Glomerular visceral epithelial cell (primary cell): ENCODE results near the gene SLIT3.

Experiments used
- DNase-seq: peaks from one replicate; pipeline ENCODE4 v3.0.0-alpha.2; 2016; ENCODE audit errors: extremely low spot score

Gene SLIT3

GRCh38 chr5:168674893-168675482, 626.0 kb downstream of the SLIT3 start:
- DNase-seq = no peak

GRCh38 chr5:168672888-168673287, 628.1 kb downstream of the SLIT3 start:
- DNase-seq = no peak

DNA sequence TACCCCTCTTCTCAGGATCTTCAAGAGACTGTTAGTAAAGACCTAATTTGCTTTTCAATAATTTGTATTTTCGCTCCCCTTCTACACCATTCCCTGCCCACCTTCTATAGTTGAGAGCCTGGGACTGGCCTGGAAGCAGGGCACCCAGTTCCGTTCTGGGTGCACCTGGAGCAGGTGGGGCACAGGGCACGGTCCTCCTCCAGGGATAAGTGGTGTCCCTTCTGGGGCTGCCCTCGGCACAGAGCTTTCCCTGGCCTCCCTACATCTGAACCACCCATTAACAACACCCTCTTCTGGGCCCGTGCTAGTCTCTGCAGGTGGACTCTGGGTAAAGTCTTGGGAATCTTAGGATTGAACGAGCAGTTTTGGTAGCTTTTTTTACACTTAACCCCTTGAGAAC, 628.9 kb downstream of the SLIT3 start:
- no peak for DNase-seq

DNA sequence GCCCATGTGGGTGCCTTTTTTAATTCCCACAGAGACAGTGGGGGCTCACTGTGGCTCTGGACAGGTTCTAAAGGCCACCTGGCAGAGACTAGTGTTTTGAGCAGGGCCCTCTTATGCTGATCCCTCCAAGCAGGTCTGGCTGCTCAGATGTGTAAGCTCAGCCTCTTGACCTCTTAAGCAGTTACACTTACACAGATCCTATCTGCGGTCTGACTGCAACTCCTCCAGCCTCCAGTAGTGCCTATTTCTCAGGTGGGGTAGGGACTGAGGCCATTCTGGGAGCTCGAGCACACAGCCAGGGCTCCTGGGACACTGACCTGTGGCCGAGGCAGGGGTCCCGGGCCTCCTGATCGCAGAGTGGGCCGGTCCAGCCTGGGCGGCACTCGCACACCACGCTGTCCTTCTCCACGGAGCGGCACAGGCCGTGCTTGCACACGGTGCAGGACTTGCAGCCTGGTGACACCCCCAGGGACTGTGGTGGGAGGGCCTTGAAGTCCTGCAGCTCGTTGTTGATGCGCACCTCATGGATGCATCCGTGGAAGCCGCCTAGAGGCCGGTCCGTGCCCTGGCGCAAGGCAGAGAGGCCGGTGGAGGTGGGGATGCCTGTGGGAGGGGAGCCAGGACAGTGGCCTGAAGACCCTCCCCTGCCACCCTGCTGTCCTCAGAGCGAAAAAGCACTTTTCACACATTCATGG, 629.9 kb downstream of the SLIT3 start:
- no peak for DNase-seq

DNA sequence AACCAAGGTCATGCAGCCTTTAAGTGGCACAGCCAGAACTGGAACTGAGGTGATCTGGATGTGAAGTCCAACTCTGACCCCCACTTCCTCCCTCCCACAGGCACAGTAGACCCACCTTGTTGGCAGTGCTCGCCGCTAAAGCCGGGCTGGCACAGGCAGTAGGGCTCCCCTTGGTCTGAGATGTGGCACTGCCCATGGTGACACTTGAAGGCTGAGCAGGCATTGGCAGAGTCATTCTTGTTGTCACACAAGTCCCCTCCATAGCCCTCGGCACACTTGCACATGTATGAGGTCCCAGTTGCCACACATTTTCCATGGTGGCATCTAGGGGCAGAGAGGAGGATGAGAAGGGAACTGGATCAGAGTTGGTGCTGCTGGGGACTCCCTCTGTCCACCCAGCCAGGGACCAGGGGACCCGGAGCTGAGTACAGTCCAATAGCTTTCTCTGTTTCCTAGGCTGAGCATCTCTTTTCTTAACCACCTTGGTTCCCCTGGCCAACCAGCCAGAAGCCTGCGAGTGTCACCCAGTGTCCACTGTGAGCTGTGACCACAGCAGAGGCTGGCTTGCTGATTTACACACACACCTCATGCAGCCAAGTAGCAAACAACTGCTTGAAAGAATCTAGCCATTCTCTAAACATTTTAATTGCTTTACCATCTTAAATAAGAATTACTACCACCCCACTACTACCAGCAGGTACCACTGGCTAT, 631.1 kb downstream of the SLIT3 start:
- DNase-seq = no peak

DNA sequence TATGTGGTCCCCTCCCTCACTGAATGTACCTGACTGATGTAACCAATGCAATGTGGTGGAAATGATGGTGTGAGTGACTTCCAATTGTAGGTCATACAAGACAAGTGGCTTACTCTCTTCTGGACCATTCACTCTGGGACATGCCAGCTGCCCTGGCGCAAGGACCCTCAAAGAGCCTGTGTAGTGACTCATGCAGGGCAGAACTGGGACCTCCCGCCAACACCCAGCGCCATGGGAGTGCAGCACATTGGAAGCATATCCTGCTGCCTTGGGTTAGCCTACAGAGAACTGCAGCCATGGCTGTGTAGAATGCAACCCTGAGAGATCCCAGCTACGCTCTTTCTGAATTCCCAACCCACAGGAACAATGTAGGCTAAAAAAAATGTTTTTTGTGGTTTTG, 631.8 kb downstream of the SLIT3 start:
- no peak for DNase-seq

DNA sequence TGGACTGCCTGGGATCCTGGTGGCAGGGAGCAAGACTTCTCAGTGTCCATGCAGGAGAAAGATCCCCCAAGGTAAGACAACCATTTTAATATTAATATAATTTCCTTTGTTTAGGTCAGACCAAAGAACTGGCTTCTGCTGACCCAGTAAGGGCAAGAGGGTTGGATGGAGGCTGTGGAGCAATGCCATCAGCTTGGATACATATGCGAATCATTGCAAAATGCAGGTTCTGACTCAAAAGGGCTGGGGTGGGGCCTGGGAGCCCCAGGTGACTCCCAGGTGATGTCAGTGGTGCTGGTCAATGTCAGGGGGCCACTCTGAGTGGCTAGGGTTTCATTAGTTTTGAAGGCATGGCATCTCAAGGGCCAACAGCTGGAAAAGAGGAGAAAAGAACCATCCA, 632.9 kb downstream of the SLIT3 start:
- no peak for DNase-seq

DNA sequence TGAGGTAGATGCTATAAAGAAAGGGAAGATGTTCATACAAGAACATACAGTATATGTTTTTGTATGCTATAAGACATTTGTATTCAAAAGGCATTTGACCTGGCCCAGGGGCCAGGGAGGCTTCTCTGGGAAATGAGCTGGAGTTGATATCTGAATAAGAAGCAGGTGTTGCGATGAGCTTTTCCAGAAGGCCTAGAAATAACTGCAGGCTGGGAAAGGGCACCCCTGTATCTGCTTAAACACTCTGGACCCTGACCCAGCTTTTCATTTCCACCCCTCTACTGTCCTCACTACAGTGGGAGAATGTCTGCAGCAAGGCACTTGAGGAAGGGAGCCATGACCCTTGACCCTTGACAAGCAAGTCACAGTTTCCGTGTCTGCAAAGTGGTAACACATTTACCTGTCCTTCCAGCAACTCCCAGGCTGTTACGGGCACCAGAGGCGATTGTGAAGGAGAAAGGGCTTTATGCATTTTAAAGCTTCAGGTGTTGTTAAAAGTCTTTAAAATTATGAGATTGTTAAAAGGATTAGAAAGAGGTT, 633.6 kb downstream of the SLIT3 start:
- DNase-seq = no peak

DNA sequence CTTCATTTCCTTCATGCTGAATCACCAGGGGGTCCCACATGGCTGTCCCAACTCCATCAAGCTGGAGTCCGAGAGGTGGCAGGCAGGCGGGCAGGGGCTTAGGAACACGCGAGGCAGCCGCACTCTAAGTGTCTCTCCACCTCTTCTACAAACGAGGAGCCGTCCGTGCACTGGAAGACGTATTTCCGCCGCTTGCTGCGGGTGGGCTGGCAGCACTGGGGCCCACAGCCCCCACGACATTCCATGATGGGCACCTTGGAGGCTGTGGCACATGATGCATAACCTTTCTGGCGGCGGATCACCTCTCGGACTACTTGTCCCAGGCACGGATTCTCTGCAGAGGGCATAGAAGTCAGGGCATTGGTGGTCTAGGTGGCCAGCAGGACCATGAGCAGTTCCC, 634.6 kb downstream of the SLIT3 start:
- DNase-seq = no peak

- DNase-seq = no peak
Measured at GRCh38 chr5:168663276-168664004, 637.5 kb downstream of the SLIT3 start.

DNA sequence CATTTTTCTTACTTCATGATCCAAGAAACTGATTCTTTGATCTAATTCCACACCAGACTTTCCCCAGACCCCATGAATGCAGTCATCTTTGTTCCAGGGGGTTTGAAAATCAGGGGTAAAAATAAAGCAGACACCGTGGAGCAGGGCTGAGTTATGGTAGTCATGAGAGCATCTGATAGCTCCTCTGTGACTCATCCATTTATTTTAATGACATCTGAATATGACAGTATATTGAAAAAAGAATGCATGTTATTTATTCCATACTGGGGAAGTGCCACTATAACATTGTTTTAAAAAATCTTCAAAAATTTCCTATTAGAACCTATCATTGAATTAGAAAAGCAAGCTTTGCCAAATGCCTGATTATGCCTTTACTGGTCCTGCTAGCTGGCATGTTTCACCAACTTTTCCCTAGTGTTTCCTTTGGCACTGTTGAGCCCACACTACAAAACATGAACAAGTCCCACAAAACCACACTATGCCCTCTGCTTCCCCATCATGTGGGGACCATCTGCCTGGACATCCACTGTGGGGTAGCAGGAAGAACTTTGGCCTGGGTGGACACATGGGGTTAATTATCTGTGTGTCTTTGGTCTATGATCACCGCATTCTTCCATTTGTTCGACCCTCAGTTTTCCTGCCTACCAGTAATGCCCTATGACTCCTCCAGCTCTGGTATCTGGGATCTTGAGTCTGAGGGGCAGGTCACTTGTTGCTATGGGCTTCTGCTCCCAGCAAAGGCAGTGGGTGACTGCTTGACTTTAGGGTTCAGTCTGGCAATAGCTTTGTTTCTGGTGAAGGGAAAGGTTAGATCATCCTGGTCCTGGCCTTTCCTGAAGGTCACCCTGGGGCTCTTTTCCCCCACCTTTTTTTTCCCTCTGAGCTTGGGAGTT, 639.1 kb downstream of the SLIT3 start:
- no peak for DNase-seq

DNA sequence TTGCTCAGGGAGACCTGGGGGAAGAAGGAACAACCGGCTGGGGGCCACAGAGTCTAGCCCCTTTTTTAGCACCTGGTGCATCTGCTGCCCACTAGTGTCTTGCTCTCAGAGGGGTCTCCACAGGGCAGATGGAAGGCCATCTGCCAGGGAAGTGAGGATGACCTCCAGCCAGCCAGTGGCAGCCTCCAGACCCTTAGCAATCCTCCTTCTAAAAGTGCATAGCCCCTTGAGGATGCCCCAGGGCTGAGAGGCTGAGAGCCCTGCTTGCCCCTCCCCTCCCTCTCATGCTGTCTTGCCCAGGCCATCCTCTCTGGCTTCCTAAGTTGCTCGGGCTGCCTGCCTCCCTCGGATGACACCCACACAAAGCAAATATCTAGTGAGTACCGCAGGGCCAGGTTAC, 640.2 kb downstream of the SLIT3 start:
- DNase-seq = no peak

DNA sequence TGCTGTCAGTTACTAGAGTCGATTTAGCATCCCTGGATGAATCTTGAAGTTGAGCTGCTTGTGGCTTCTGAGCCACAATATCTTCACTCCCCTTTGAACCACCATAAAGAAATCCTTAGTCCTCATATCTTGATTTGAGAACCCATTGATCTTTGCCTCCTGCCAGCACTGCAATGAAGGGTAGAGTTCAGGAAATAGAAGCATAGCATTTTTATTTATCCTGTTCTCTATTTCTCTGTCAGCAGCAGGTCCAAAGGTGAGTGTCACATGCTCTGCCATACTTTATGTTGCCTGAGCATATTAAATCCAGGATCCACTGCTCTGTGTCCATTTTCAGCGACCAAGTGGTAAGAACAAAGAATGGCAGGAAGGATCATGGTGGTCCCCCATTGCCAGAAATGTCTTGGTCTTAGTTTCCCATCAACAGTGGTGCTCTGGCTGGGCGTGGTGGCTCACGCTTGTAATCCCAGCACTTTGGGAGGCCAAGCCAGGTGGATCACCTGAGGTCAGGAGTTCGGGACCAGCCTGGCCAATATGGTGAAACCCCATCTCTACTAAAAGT, 641.6 kb downstream of the SLIT3 start:
- DNase-seq = no peak

DNA sequence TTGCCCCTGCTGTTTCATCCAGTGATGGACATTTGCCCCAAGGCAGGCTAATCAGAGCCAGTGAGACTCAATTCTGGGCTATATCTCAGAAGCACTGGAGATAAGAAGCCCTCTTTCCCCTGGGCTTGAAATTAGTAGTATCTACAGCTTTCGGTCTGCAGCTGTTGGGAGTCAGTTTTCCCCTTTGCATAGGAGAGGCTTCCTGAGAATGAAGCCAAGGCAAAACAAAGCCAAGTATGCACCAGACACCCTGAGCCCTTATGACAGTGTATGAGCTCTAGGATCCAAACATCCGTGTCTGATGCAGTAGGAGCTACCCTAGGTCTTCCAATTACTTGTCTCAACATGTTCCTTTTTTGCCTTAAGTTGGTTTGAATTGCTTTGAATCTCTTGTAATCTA, 642.5 kb downstream of the SLIT3 start:
- no peak for DNase-seq

GRCh38 chr5:168656633-168657032, 644.3 kb downstream of the SLIT3 start:
- no peak for DNase-seq

DNA sequence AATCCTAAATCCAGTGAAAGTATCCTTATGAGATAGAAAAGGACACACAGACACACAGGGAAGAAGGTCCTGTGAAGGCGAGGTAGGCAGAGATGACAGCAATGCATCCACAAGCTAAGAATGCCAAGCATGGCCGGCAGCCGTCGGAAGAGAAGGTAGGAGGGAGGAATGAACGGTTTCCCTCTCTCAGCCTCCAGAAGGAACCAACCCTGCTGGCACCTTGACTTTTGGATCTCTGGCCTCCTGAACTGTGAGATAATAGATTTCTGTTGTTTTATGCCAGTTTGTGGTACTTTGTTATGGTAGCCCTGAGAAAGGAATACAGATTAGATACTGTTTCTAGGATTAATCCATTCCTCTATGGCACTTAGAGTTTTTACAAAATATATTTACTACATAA, 645.6 kb downstream of the SLIT3 start:
- DNase-seq = no peak

DNA sequence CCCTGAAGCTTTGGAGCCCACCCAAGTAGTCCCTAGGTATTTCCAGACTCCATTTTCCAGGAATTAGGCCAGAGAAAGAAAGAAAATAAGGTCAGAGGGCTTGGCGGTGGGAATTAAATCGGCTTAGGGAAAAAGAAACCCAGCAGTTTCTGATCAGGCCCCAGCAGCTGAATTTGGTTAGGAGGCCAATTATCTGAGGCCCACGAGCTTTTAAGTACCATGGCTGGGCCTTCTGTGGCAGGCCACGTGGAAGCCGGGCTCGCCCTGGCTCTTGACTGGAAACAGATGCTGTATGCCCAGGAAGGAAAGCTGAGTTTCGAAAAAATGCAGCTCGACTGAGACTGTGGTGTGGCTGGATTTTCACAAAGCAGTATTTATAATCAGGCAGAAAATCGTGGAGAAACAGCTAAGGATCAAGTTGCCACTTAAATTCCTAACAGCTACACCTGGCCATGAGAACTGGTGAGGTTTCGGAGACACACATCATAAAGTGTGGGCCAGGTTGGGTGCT, 646.7 kb downstream of the SLIT3 start:
- DNase-seq = no peak

GRCh38 chr5:168653626-168654025, 647.3 kb downstream of the SLIT3 start:
- DNase-seq = no peak

GRCh38 chr5:168651648-168652047, 649.3 kb downstream of the SLIT3 start:
- DNase-seq = peak; percentile 79

- no peak for DNase-seq
Measured at GRCh38 chr5:168649306-168649705, 651.6 kb downstream of the SLIT3 start.

GRCh38 chr5:168648576-168648975, 652.4 kb downstream of the SLIT3 start:
- no peak for DNase-seq
